GM18505 (cell line): ENCODE measurements around the gene TFEB.

Source experiments
- ATAC-seq: cut with Tn5 transposase; IDR thresholded peaks from one replicate; pipeline ENCODE4 v1.9.1; 2021; ENCODE audit not compliant: unreplicated experiment
- POLR2A ChIP-seq: IDR thresholded peaks from 4 replicates; pipeline ENCODE4 v1.6.1; 2011; ENCODE audit warnings: borderline replicate concordance; ENCODE audit not compliant: insufficient read depth, insufficient read length; ENCODE audit errors: extremely low read depth

TFEB gene

DNA sequence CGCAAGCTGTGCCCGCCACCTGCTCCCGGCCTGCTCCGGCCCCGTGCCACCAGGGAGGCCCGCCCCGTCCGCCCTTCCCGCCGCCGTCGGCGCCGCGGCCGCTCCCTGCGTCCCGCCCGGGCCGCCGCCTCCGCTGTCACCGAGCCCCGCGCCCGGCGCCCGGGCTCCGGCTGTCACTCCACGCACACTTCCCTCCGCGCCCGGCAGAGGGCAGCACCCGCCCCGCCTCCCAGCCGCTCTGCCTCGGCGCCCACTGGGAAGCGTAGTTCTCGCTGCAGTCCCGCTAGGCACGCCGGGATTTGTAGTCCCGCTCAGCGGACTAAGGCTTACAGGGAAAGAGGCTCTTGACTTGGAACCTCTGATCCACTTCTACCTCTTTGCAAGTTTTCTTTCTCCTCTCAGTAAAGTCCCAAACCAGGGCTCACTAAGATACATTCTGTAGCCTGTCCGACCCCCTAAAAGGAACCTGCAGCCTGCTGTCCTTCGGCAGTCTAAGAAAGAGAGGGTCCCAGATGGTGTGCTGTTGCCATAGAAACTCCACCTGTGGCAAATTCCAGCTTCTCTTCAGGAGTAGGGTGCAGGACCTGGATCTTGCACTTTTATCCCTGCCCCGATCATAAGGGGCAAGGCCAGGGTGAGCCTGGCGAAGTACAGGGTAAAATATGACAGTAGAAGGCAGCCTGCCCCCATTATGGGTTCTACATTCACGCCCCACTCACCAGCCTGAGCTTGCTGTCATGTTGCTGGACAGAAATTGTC, at the start of gene TFEB:
Gene TFEB (minus strand): TSS at position 182 of the 759 bp plus-strand sequence. CDS start 44,395 bp downstream, outside the sequence.
- ATAC-seq: peak; percentile 50

DNA sequence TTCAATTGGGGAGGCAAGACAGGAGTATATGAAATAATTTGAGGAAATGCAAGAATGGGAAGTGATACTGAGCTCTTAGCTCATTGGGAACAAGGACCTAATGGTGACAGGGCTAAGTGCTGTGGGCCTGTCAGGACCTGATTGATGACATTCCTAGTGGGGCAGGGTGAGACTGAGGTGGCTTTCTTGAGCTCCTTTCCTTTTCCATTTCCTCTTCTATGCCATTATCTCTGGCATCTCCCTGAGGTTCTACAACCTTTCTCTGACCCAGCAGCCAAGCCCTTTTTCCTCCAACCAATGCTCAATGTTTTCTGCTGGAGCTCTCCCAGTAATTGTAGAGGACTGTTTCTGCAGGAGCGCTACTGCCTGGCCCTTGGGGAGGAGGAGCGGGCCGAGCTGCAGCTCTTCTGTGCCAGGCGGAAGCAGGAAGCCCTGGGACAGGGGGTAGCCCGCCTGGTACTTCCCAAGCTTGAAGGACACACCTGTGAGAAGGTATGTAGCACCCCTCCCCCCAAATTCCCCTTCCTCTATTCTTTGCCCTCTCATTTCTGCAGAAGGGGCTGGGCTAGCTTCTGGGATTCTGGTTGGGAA, 49.3 kb upstream of the TFEB start:
- ATAC-seq: no peak
- TF ChIP-seq POLR2A: no peak

More for the DNA sequence above, at the start of gene TFEB:
- peak; percentile 39 for TF ChIP-seq POLR2A

DNA sequence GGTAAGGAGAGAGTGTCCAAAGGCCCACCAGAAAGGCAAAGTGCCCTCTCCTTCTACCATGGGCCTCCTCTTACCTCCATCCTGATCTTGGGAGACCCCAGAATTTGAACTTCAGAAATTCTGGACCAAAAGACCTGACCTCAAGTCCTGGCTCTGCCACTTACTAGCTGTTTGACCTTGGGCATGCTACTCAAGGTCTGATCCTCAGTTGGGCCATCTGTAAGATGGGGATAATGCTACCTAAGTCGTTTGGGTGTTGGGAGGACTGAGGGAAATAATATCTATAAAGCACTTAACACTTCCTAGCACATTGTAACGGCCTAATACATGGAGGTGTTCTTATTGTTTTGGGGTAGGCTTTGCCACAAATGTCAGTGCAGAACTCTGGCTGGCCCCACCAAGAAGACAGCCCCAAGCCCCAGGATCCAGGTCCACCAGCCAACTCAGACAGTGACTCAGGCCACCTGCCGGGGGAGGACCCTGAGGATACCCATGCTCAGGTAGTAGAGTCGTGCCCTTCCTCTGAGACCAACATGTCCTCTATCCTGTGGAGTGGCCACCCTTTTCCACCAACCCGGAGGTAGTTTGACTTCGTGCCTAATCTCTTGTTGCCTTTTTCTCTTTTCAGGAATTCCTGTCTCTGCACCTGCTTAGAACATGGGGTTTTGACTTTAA, 47.8 kb upstream of the TFEB start:
- no peak for ATAC-seq
- TF ChIP-seq POLR2A: no peak

DNA sequence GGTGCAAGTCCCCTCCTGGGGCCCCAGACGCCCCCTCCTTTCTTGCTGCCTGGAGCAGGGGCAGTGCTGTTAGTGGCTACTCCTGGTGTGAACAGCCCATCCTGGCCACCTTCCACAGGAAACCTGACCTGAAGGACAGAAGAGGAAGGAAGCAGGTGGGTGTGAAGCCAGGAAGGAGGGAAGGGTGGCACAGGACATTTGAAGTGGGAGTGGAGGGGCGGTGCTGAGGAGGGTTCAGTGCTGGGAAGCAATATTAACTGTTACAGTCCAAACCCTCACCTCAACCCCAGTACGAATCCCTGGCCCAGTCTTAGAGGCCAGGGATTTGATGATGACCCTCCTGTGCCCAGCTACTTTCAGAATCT, 45.9 kb upstream of the TFEB start:
- ATAC-seq: no peak

DNA sequence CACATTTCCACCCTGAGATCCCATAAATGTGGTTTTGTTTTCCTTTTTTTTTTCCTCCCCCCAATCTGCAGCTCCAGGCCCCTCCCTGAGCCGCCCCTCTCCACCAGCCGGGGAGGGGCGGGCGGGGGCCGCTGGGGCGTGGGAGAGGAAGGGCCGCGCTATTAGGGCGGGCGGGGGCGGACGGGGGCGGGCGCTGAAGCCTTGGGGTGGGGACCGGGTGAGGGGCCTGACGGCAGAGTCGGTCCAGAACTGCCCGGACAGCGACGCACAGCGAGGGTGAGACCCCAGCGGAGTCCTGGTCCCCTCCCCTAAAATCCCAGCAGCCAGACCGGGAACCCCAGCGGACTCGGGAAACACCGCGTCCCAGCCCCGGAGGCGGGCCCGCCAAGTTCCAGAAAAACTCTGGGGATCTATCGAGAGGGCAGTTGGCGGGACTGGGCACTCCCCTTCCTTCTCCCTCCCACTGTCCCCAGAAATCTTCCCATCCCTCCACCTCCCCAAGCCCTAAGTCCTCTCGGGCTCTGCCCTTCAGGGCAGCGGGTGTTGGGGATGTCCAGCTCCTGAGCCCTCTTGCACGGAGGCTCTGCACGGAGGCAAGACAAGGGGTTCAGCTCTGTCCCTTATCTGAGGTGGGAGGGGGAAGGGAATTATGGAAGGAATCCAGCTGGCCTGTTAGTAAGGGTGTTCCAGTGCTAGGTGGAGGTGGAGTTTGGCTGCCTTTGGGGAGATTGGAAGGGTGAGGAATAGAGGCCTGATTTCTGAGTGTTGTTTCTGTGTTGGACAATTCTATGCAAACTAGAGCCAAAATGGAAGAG, 45.4 kb upstream of the TFEB start, which contains the start of gene PRICKLE4:
Gene PRICKLE4 (plus strand): TSS at position 232 of the 815 bp plus-strand sequence. CDS start 2,692 bp downstream, outside the sequence.
- TF ChIP-seq POLR2A: no peak
- ATAC-seq: no peak

More for the DNA sequence above, 45.9 kb upstream of the TFEB start:
- TF ChIP-seq POLR2A: no peak

DNA sequence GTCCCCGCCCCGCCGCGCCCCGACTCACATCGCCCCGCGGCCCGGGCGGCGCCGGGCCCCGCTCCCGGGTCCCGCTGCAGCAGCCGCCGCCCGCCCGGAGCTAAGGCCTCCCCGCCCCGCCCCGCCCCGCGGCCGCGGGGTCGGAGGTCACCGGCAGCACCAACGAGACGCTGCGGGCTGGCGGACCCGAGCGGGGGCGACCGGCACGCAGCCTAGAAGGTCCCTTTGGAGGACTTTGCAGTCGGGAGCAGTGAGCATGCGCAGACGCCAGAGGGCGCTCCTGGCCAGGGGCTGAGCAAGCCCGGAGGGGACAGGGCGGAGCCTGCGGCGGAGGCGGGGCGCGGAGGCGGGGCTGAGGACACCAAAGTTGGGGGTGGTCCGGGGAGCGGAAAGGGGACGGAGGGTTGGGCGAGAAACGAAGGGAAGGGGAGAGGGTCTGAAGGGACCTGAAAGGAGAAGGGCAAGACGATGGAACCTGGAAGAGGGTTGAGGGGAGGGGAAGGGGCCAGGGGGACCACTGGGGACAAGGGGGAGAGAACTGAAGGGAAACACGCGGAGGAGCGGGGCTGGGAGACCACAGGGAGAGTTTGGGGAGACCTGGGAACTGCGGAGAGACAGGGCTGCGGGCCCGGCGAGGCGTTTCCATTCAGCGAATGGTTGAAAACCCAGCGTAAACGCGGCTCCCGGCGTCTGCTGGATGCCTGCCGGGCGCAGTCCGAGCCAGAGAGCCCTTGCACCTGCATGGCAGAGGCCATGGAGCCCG, 44.6 kb upstream of the TFEB start, which contains the start of gene FRS3:
Gene FRS3 (minus strand): TSS at position 113 of the 763 bp plus-strand sequence. CDS start 2,913 bp downstream, outside the sequence.
- peak; percentile 90 for ATAC-seq
- peak; percentile 43 for TF ChIP-seq POLR2A

DNA sequence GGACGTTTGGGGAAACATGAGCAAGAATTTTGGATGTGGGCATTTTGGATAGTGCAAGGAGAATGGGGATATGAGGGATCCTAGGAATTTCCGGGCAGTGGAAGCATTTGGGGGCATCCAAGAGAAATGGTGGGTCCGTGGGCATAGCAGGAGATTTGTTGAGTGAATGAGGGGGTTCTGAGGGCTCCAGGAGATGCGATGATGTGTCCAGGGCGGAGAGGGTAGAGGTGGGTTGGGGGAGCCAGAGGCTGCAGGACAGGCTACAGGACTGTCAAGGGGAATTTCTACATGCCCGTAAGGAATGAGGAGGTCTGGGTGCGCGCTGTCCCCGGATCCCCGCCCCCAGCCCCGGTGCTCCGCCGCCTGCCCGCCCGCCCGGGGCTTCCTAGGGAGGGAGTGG, 43.9 kb upstream of the TFEB start:
- TF ChIP-seq POLR2A: no peak
- no peak for ATAC-seq

DNA sequence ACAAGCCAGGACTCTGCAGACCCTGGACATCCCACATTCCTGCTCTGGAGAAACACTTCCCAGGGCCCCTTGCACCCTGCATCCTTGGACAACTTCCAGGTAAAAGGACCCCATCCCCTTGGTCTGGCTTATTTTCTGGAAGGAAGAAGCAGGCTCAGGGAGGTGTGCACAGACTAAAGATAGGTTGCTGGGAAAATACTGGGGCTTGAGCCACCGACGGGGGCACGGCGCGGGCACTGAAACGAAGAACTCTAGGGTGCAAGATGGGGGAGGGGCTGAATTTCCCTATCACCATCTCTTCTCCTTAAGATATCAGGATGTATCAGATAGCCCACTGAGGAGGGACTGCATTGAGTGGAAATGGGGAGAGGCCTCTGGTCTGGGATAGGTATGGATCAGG, 43.5 kb upstream of the TFEB start:
- no peak for TF ChIP-seq POLR2A
- no peak for ATAC-seq

DNA sequence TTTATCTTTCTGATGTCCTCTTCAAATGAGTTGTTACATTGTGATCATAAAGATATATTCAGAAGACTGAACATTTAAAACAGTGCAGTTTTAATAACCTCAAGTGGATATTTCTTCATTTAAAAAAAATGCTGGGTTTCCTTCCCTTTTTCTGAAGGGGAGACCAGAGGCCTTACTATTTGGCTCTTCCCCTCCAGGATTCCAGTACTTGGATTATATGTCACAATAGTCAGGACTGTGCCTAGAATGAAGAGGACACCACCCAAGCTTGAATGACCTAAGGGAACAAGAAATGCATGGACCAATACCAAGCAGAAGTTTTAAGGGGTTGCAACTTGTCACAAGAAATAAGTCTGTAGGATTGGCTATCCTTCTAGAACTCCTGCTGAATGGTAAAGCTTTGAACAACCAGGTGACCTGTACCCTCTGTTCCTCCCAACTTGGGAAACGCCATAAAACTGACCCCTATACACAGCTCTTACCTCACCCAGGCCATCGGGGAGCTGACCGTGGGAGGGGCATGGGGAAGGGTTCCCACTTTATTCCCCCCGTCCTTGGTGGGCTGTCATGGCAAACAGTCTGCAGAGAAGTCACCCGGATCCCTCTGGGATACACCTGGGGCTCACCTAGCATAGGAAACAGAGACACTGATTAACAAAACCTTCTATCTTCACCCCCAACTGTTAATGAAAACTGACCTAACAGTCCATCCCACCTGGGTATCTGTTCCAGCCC, 42.3 kb upstream of the TFEB start:
- no peak for TF ChIP-seq POLR2A
- ATAC-seq: no peak

DNA sequence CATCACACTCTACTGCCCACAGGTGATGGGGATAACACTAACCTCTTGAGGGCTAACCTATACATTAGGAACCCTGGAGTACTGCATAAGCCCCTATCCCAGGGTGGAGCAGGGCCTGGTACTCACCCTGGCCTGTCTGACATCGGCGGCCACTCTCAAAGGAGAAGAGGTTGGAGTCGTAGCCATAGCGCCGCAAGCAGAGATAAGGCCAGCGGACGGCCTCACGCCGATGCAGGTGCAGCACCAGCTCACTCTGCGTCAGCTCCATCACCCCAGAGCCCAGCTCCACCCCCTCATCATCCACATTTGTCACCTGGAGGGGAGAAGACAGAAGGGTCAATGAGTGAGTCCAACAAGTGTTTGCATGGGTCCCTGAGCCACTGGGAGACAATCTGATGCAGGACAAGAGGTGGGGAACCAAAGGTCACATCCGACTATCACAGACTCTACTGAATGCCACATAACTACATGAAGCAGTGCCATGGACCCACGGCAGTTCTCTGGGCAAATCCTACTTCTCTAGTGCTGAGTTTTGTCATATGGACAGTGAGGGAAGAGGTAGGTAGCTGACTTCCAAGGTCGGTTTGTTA, 40.0 kb upstream of the TFEB start:
- no peak for ATAC-seq
- TF ChIP-seq POLR2A: no peak

DNA sequence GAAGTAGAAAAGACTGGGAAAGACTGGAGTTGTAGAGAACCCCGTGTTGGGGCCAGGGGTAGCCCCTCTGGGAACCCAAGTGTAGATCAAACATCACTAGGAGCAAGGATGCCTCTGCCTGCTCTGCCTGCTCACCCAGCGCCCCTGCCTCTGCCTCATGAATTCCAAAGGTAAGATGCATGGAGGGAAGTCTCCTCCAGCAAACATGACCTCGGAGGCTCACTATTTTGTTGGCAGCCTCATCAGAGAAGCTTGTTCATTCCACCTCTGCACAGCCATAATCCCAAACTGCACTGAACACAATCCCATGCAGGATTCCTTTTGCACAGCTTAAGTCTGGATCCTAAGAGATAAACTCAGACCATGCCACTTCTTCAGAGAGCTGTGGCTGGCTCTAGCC, 39.4 kb upstream of the TFEB start:
- ATAC-seq: no peak
- TF ChIP-seq POLR2A: no peak
